ENCODE results near the gene CHRM3.

- TF ChIP-seq POLR2A (IDR thresholded peaks at IDR 0.05) (no peak), CTCF (IDR thresholded peaks at IDR 0.05) (no peak), POLR2AphosphoS5 (IDR thresholded peaks at IDR 0.05; ENCODE audit: insufficient read depth in 1 of 2, low read depth in 1 of 2) (no peak)
These were observed 19.1 kb upstream of the CHRM3 start for GRCh38 chr1:239367196-239367810.
